Ishikawa (cell line): ENCODE measurements around the gene TMEM132D.

Experiments
- CEBPB ChIP-seq: IDR thresholded peaks from 2 replicates; pipeline ENCODE4 v1.6.1; 2012
- CREB1 ChIP-seq: IDR thresholded peaks from 2 replicates; pipeline ENCODE4 v1.6.1; 2012; ENCODE audit warnings: low read depth
- EGR1 ChIP-seq: IDR thresholded peaks from 2 replicates; pipeline ENCODE4 v1.6.1; 2012
- EP300 ChIP-seq: IDR thresholded peaks from 2 replicates; pipeline ENCODE4 v1.6.1; 2012; ENCODE audit warnings: borderline replicate concordance
- FOXM1 ChIP-seq: IDR thresholded peaks from 2 replicates; pipeline ENCODE4 v1.6.1; 2012; ENCODE audit warnings: low read depth, borderline replicate concordance
- MAX ChIP-seq: IDR thresholded peaks from 2 replicates; pipeline ENCODE4 v1.6.1; 2012
- NFIC ChIP-seq: IDR thresholded peaks from 2 replicates; pipeline ENCODE4 v1.6.1; 2012
- RAD21 ChIP-seq: IDR thresholded peaks from 2 replicates; pipeline ENCODE4 v1.6.1; 2012; ENCODE audit warnings: low read depth
- REST ChIP-seq: IDR thresholded peaks from 2 replicates; pipeline ENCODE4 v1.6.1; 2012; ENCODE audit warnings: low read depth, mild to moderate bottlenecking
- TAF1 ChIP-seq: IDR thresholded peaks from 2 replicates; pipeline ENCODE4 v1.6.1; 2012; ENCODE audit warnings: low read depth, mild to moderate bottlenecking
- TCF12 ChIP-seq: IDR thresholded peaks from 2 replicates; pipeline ENCODE4 v1.6.1; 2012; ENCODE audit warnings: low read depth
- TEAD4 ChIP-seq: IDR thresholded peaks from 2 replicates; pipeline ENCODE4 v1.6.1; 2012
- USF1 ChIP-seq: IDR thresholded peaks from 2 replicates; pipeline ENCODE4 v1.6.1; 2012
- YY1 ChIP-seq: IDR thresholded peaks from 2 replicates; pipeline ENCODE4 v1.6.1; 2012; ENCODE audit warnings: low read depth
- ZBTB7A ChIP-seq: IDR thresholded peaks from 2 replicates; pipeline ENCODE4 v1.6.1; 2012; ENCODE audit warnings: low read depth

Gene TMEM132D

GRCh38 chr12:129827102-129827865 is 76.5 kb downstream of the TMEM132D start:
- TF ChIP-seq REST (no peak), NFIC (no peak), CREB1 (no peak), MAX (no peak), CEBPB (no peak), RAD21 (no peak), TCF12 (no peak), TEAD4 (no peak)

- TF ChIP-seq RAD21 = no peak
- no peak for TF ChIP-seq ZBTB7A
- TF ChIP-seq TCF12 = no peak
- no peak for TF ChIP-seq EGR1
- no peak for TF ChIP-seq EP300
- no peak for TF ChIP-seq CEBPB
- TF ChIP-seq NFIC = no peak
- TF ChIP-seq TEAD4 = no peak
These were observed 77.6 kb downstream of the TMEM132D start for GRCh38 chr12:129826273-129826672.

- TF ChIP-seq USF1 = no peak
- TF ChIP-seq FOXM1 = no peak
- TF ChIP-seq RAD21 = no peak
- TF ChIP-seq ZBTB7A = no peak
- no peak for TF ChIP-seq TCF12
- TF ChIP-seq CREB1 = no peak
These were observed 78.5 kb downstream of the TMEM132D start for GRCh38 chr12:129825316-129825715.

GRCh38 chr12:129821964-129822363 is 81.9 kb downstream of the TMEM132D start:
- TF ChIP-seq NFIC = no peak

- TF ChIP-seq EGR1 (no peak), TAF1 (no peak), RAD21 (no peak), CREB1 (no peak), FOXM1 (no peak), EP300 (no peak), TEAD4 (no peak), USF1 (no peak), ZBTB7A (no peak), YY1 (no peak), NFIC (no peak), CEBPB (no peak), MAX (no peak), REST (no peak), TCF12 (no peak)
These were observed 84.4 kb downstream of the TMEM132D start for GRCh38 chr12:129819391-129819790.

- TF ChIP-seq EGR1 = no peak
- no peak for TF ChIP-seq ZBTB7A
- TF ChIP-seq RAD21 = no peak
- TF ChIP-seq TAF1 = no peak
- no peak for TF ChIP-seq FOXM1
- no peak for TF ChIP-seq MAX
- no peak for TF ChIP-seq REST
- TF ChIP-seq TEAD4 = no peak
- TF ChIP-seq CREB1 = no peak
- TF ChIP-seq EP300 = no peak
- TF ChIP-seq YY1 = no peak
- no peak for TF ChIP-seq CEBPB
These were observed 88.0 kb downstream of the TMEM132D start for GRCh38 chr12:129815846-129816245.
